Gastrocnemius medialis (tissue), 4 donors: ENCODE results near the gene TMEM116.

Experiments
- POLR2A ChIP-seq, 2 donors: fragments of 450-650 bp; IDR thresholded peaks; one replicate each; pipeline ENCODE4 v1.6.1; 2017; ENCODE audit warnings: antibody characterized with exemption in 2 of 2, mild to moderate bottlenecking in 2 of 2, moderate library complexity in 2 of 2
- TF ChIP-seq, protein P1 (sequence below), 5 experiments: fragments of 450-650 bp in 3 of 5; fragments of 200-600 bp in 2 of 5; sonication (generic) in 2 of 5; IDR thresholded peaks in 4 of 5; conservative IDR thresholded peaks in 1 of 5; 1 replicate in 4 of 5; 2 replicates in 1 of 5; pipeline ENCODE4 v1.5.1; 2016 to 2019; ENCODE audit warnings: antibody characterized with exemption in 5 of 5, mild to moderate bottlenecking in 3 of 5, moderate library complexity in 3 of 5

GRCh38 chr12:111904446-111904975 is 108.5 kb downstream of the TMEM116 start:
- no peak for TF ChIP-seq POLR2A (IDR thresholded peaks at IDR 0.05)
- TF ChIP-seq, protein P1, sequence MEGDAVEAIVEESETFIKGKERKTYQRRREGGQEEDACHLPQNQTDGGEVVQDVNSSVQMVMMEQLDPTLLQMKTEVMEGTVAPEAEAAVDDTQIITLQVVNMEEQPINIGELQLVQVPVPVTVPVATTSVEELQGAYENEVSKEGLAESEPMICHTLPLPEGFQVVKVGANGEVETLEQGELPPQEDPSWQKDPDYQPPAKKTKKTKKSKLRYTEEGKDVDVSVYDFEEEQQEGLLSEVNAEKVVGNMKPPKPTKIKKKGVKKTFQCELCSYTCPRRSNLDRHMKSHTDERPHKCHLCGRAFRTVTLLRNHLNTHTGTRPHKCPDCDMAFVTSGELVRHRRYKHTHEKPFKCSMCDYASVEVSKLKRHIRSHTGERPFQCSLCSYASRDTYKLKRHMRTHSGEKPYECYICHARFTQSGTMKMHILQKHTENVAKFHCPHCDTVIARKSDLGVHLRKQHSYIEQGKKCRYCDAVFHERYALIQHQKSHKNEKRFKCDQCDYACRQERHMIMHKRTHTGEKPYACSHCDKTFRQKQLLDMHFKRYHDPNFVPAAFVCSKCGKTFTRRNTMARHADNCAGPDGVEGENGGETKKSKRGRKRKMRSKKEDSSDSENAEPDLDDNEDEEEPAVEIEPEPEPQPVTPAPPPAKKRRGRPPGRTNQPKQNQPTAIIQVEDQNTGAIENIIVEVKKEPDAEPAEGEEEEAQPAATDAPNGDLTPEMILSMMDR (IDR thresholded peaks at IDR 0.05 in 4 of 5, conservative IDR thresholded peaks at IDR 0.05 in 1 of 5), result no peak
